ENCODE results near the gene PRR29.

GRCh38 chr17:64001091-64001579 lies 3.0 kb downstream of the PRR29 start:
- TF ChIP-seq CTCF (conservative IDR thresholded peaks at IDR 0.05; ENCODE audit: low read depth, low read length) (no peak), EZH2 (IDR thresholded peaks at IDR 0.05; ENCODE audit: low read length, unreplicated experiment) (no peak), EZH2phosphoT487 (IDR thresholded peaks at IDR 0.05; ENCODE audit: borderline replicate concordance, low read length) (no peak)

All from PC-3 (cell line).